Stimulated activated CD4-positive, alpha-beta T cell treated with anti-CD3 and anti-CD28 coated beads, Interleukin-12 subunit alpha, Interleukin-12 subunit beta, amount 100 ng/mL, for 48 hours (primary cell): ENCODE data around the gene TP53I11.

Experiments used
- DNase-seq, 3 donors: peaks; one replicate each; pipeline ENCODE4 v3.0.0-alpha.2; 2020; ENCODE audit warnings: low read depth in 2 of 3, low spot score in 1 of 3

TP53I11 gene

DNA sequence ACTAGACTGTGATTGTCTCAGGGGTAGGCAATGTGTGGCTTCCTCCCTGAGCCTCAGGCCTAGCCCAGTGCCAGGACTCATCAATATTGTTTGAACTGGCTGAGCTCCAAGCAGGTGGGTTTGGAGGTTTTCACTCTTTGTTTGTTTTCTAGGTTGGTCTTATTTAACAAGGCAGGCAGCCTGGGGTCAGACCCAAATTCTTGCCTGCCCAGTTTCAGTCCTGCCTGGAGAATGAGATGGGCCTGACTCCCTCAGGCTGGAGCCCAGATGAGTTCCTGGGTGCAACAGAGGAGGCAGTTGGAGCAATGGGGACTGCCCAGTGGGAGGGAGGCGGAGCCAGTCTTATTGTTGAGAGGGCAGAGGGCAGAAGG is 28.3 kb upstream of the TP53I11 start:
- no peak for DNase-seq

DNA sequence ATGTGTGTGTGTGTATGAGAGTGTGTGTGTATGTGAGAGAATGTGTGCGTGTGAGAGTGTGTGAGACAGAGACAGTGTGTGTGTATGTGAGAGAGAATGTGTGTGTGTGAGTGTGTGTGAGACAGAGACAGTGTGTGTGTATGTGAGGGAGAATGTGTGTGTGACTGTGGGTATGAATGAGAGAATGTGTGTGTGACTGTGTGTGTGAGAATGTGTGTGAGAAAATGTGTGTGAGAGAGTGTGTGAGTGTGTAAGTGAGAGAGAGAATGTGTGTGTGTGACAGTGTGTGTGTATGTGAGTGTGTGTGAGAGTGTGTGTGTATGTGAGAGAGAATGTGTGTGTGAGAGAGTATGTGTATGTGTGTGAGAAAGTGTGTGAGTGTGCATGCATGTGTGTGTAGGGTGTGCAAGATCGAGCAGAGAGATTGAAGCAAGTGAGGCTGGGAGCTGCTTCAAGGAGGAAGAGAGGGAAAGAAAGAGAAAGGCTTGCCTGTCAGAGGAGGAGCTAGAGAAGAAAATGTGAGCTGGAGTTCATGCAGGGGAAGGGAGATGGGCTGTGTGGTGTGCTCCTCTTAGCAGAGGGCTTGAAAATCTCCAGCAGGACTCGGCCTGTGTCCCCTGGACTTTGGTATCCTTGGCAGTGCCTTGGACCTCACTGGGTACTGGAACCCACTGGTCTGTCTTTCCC is 27.7 kb upstream of the TP53I11 start:
- DNase-seq, result no peak

DNA sequence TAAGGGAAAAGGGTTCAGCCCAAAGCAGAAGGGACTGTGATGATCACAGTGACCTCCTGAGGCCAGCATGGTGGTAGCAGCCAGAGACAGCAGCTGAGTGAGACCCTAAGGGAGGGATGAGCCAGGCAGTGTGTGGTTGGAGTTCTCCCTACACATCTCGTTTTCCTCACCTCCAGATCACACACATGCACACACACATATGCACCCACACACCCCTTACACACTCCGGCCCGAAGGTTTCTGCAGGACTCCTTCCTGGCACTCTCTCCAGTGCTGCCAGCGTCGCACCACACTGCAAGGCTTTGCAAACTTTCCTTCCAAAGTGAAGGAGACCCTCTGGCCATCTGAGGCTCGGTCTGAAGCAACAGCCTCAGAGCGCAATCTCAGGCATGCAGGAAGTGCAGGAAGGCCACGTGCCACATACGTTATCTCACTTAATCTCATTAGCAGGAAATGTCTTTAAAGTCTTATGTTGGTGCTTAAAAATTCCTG is 26.9 kb upstream of the TP53I11 start:
- peak in 1 of 3 donors; percentile 8 for DNase-seq

DNA sequence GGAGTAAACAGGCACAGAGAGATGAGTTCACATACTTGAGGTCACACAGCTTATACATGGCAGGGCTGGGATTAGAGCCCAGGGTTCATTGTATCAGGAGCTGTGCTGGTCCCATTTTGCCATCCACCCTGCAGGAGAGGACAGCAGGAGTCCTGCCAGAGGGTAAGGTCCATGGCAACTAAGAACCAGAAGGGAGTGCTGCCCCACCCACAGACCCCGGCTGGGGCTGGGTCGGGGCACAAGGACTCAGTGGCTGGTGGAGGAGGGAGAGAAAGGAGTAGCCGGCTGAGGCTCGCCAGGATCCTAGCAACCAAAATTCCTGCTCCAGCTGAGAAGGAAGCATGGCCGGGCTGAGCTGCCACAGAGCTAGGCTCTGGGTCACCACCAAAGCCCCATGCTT is 25.9 kb upstream of the TP53I11 start:
- DNase-seq, result no peak

- DNase-seq, result no peak
These were observed 23.8 kb upstream of the TP53I11 start for GRCh38 chr11:44974402-44975000.

GRCh38 chr11:44973632-44974401 is 23.1 kb upstream of the TP53I11 start:
- DNase-seq, result no peak

DNA sequence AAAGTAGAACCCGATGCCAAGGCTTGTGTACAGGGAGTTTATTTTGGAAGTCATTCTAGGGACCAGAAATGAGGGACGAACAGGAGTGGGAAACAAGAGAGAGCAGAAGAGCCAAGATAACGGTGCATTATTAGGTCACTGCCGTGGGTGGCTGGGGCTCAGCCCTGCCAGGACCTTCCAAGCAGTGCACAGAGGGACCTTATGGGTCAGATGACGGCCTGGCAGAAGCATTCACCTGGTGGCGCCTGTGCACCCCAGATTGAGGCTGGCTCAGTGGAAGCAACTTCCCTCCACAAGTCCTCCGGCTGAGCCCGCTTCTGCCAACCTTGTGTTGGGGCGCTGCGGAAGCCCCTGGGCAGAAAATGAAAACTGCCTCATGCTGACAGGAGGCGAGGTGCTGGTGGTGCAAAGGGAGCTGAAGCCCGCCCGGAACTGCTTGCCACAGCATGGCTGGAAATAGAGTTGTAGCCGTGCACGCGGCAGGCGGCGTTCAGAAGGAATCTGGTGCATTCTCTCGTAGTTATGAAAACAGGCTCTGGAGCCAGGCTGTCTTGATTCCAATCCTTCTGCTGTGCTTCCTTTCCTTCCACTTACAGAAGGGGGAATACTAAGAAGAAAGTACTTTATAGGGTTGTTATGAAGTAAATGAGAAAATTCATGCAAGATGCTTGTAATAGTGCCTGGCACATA is 22.2 kb upstream of the TP53I11 start:
- DNase-seq, result no peak

- DNase-seq, result no peak
These were observed 20.5 kb upstream of the TP53I11 start for GRCh38 chr11:44971185-44971584.

GRCh38 chr11:44970293-44970692 is 19.6 kb upstream of the TP53I11 start:
- no peak for DNase-seq

- no peak for DNase-seq
These were observed 19.1 kb upstream of the TP53I11 start for GRCh38 chr11:44969651-44970252.

DNA sequence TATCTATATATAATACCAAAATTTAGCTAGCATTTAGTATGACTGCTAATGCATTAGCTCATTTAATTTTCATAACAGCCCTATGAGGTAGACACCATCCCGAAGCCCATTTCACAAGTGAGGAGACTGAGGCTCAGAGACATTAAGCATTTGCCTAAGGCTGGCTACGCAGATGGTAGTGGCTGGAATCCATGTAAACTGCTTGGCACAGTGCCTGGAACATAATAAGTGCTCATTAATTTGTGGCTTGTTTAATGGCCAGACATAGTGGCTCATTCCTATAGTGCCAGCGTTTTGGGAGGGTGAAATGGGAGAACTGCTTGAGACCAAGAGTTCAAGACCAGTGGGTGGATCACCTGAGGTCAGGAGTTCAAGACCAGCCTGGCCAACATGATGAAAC is 17.8 kb upstream of the TP53I11 start:
- no peak for DNase-seq

GRCh38 chr11:44967930-44968496 is 17.3 kb upstream of the TP53I11 start:
- no peak for DNase-seq

DNA sequence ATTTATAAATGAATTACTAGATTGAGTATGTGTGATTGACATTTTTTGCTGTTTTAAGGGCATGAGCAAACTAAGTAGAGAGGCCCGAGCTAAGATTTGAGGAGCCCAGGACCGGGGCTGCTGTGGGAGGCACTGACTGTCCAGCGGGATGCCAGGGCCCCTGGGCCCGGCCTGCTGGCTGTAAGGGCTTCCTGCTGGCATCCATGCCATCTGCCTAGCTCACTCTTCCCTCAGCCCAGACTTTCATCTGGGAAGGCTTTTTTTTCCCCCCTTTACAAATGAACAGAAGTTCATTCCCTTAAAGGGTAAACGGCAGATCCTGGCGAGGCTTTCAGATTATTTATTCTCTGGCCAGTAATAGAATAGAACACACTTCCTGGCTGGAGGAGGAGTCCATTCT is 16.0 kb upstream of the TP53I11 start:
- no peak for DNase-seq

DNA sequence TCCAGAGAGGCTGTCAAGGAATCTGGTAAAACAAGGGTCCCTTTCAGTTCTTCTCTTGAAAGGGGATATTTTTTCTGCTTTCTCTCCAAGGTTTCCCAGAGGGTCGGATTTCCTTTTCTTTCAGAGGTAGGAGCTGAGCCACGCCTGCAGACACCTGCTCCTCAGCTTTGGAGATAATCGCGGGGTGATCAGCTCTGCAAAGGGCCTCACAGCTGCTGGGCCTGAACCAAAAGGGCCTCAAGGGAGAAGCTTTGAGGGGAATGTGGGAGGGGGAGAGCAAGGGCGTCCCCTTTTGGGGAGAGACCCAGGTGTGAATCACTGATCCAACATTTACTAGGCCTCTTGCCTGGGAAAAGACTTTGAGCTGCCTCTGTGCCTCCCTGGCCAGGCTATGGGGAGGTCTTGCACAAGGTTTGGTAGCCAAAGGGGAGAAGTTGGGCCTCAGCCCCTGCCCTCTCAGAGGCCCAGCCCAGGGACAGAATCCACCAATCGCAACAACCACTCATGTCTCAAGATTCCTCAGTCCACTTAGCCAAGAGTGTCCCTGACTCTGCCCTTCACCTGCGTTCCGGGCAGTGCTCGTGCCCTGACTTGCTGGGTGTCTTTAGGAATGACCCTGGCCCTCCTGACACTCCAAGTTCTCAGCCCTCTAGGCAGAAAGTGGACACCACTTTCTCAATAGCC is 14.0 kb upstream of the TP53I11 start:
- no peak for DNase-seq

- no peak for DNase-seq
These were observed 13.3 kb upstream of the TP53I11 start for GRCh38 chr11:44963948-44964347.

DNA sequence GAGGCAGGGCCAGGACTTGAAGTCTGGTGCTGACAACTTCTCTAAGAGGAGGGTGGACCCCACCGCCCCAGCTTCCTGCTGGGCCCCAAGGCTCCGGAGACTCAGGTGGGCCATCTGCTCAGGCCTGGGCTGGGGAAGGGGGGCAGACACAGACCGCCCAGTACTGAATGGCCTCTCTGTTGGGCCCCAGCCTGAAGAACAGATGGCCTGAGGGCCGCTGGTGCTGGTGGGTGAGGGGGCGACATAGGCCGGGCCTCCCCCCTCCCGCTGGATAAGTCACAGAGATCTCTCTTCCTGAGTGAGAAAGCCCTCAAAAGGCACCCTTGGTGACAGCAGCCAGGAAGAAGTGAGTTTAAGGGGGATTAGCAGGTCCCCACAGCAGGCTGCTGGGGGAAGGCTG is 12.5 kb upstream of the TP53I11 start:
- DNase-seq, result no peak

GRCh38 chr11:44962464-44962863 is 11.8 kb upstream of the TP53I11 start:
- no peak for DNase-seq

DNA sequence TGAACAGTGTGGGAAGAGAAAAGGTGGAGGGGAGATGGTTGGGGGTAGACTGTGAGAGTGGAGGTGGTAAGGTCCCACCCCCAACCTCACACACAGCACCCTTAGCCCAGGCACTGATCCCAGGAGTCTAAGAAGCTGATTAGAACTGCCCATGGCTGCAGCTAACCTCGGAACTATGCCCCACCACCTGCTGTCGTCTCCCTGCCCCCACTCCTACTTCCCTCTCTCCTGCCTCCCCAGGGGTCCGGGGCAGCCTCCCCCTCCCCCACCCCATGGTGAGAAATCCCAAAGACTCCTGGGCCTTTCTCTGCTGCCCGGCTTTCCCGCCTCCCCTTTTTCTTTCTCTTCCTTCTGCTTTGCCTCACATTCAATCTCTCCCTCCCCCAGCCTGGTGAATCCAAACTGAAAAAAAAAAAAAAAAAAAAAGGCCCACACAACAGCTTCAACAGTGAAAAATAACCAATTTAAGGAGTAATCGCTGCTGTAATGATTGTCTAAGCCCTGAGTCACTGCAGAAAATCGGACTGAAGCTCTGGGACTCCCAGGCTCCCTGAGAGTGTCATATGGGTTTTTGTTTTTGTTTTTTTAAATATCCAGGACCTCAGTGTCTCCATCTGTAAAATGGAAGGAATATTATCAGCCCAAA is 9.6 kb upstream of the TP53I11 start:
- no peak for DNase-seq

DNA sequence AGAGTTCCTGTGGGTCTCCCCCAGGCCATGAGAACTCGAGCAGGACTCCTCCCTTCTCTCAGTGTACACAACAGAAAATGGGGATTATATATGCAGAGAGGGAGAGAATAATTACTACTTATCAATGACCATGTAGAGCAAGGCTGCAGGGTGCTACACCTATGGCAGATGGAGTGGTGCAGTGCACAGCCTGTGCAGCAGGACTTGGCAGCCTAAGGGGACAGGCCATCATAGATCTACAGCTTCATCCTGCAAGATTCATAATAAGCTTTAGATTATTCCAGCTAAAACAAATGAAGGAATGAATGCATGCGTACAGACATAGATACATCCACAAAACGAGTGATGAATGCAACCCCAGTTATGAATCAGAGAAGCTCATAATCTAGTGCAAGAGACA is 8.4 kb upstream of the TP53I11 start:
- DNase-seq, result no peak
